Measurements from ENCODE around the gene ARFIP1. TPM values are rescaled to one million over a fixed set of nuclear protein-coding genes. Genes with fewer than 3 reads are reported as not detected.

Gene ARFIP1
- total RNA-seq, 4 donors from 2014 or later: 26.3 to 36.1 (median 30.6) TPM

DNA sequence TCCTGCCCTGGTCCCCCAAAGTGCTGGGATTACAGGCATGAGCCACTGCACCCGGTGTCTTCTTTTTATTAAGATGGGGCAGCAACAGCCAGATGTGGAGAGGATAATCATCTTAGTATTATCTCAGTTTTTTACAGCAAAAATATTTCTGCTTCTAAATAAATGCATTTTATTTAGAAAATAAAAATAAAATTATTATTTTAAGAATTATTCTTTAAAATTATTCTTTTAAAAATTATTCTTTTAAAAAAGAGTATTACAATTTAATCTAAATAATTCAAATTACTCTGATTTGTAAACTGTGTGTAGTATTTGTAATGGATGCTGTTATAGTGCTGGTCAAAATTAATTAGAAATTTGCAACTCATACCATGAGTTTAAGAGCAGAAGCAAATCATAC lies 67.6 kb downstream of the ARFIP1 start:
- intact Hi-C loops (cut with DNase I): loop anchor here (2.0 kb wide), 1 partner anchor 237 kb away; no protein-coding TSS in a partner anchor
- Histone ChIP-seq H3K4me3 (no peak overlapping the region), H3K27me3 (no peaks in the 10 kb centered on the region), H3K4me1 (peaks cover 8 to 15% (median 11%) of the 10 kb centered on the region in 4 donors), H3K27ac (replicated peaks in 1 of 4) (no peak overlapping the region), H3K36me3 (no peaks in the 10 kb centered on the region), H3K9me3 (peaks cover 0 to 3% (median 0%) of the 10 kb centered on the region in 4 donors)
- TF ChIP-seq, protein P1, sequence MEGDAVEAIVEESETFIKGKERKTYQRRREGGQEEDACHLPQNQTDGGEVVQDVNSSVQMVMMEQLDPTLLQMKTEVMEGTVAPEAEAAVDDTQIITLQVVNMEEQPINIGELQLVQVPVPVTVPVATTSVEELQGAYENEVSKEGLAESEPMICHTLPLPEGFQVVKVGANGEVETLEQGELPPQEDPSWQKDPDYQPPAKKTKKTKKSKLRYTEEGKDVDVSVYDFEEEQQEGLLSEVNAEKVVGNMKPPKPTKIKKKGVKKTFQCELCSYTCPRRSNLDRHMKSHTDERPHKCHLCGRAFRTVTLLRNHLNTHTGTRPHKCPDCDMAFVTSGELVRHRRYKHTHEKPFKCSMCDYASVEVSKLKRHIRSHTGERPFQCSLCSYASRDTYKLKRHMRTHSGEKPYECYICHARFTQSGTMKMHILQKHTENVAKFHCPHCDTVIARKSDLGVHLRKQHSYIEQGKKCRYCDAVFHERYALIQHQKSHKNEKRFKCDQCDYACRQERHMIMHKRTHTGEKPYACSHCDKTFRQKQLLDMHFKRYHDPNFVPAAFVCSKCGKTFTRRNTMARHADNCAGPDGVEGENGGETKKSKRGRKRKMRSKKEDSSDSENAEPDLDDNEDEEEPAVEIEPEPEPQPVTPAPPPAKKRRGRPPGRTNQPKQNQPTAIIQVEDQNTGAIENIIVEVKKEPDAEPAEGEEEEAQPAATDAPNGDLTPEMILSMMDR (IDR thresholded peaks at IDR 0.05): no peak
- TF ChIP-seq EP300 (IDR thresholded peaks at IDR 0.05): no peak
- whole genome bisulfite sequencing: 100% methylated on average over 1 of the region's 1 CpG
- no peak for DNase-seq (ENCODE audit: extremely low spot score)

DNA sequence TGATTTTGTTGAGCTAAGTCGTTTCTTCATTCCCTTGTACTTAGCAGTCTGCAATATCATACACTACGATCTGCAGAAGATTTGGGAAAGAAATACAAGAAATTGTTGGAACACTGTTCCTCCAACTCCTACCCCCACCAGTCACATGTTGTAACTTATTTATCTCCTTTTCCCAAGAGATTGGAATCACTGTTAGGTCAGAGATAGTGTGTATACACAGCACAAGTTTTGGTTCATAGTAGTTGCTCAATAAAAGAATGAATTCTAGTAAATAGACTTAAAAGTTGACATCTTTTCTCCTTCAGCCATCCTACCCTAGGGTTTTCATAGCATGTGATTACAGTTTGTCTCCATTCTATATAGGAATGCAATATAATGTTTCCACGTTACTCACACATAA lies 68.8 kb downstream of the ARFIP1 start:
- Histone ChIP-seq H3K9me3 (peaks cover 0 to 15% (median 7%) of the 10 kb centered on the region in 4 donors), H3K4me3 (no peak overlapping the region), H3K27ac (replicated peaks in 1 of 4) (no peak overlapping the region), H3K36me3 (no peaks in the 10 kb centered on the region), H3K4me1 (peaks cover 8 to 12% (median 11%) of the 10 kb centered on the region in 4 donors), H3K27me3 (no peaks in the 10 kb centered on the region)
- TF ChIP-seq, protein P1 (IDR thresholded peaks at IDR 0.05): no peak
- TF ChIP-seq EP300 (IDR thresholded peaks at IDR 0.05) (no peak), POLR2AphosphoS5 (IDR thresholded peaks at IDR 0.05) (no peak), POLR2A (IDR thresholded peaks at IDR 0.05; ENCODE audit: low read depth) (no peak)
- intact Hi-C loops (cut with DNase I): no loop called here
- 97% methylated on average over 3 of the region's 3 CpGs for WGBS
- no peak for DNase-seq (ENCODE audit: extremely low spot score)

DNA sequence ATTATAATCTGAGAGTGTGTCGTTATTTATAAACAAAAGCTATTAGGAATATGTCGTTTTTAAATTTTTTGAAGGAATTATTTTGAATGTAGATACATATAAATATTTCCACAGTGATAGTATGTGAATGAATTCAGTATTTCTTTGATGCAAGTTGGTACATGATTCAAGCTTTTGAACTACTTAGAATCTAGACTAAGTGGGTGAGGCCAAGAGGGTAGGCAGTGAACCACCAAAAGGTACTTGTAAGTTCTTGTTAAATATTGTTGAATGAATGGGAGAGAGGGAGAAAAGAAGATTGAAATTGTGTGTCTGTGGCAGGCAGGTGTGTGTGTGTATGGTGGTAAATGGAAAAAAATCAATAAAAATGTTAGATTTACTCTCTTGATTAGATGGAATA lies 69.6 kb downstream of the ARFIP1 start:
- no peak for DNase-seq (ENCODE audit: extremely low spot score)
- no peak for TF ChIP-seq POLR2AphosphoS5 (IDR thresholded peaks at IDR 0.05)
- TF ChIP-seq EP300 (IDR thresholded peaks at IDR 0.05): no peak
- TF ChIP-seq, protein P1 (IDR thresholded peaks at IDR 0.05): no peak
- no peak for TF ChIP-seq POLR2A (IDR thresholded peaks at IDR 0.05; ENCODE audit: low read depth)

DNA sequence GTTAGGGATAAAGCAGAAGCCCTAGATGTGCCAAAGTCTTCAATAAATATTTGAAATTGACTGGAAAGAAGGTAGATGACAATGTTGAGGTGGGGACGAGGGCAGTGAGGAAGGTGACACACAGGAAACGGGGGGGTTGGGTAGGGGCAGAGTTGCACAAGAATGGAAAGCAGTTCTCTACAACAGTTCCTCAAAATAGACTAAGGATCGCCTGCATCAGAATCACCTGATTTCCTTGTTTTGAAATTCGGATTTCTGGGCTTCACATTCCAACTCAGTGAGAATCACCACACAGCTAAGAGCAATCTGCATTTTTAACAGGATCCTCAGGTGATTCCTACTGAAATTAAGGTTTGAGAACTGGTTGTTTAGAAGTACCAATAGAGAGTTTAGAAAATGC lies 70.6 kb downstream of the ARFIP1 start:
- 43% methylated on average over 4 of the region's 4 CpGs for WGBS
- TF ChIP-seq EP300 (IDR thresholded peaks at IDR 0.05): no peak
- H3K27me3 ChIP-seq: no peaks in the 10 kb centered on the region
- H3K4me3 ChIP-seq: no peak overlapping the region
- H3K27ac ChIP-seq (replicated peaks in 1 of 4): no peak overlapping the region
- H3K4me1 ChIP-seq: peaks cover 8 to 12% (median 10%) of the 10 kb centered on the region in 4 donors
- no peaks in the 10 kb centered on the region for H3K36me3 ChIP-seq
- no peak for DNase-seq (ENCODE audit: extremely low spot score)
- intact Hi-C loops (cut with DNase I): no loop called here
- peaks cover 0 to 21% (median 9%) of the 10 kb centered on the region in 4 donors for H3K9me3 ChIP-seq

More for the DNA sequence above, 69.6 kb downstream of the ARFIP1 start:
- no peak overlapping the region for H3K27ac ChIP-seq (replicated peaks in 1 of 4)
- intact Hi-C loops (cut with DNase I): no loop called here
- WGBS: 97% methylated on average over 2 of the region's 2 CpGs
- H3K36me3 ChIP-seq: no peaks in the 10 kb centered on the region
- H3K4me1 ChIP-seq: peaks cover 8 to 12% (median 10%) of the 10 kb centered on the region in 4 donors
- H3K27me3 ChIP-seq: no peaks in the 10 kb centered on the region
- peaks cover 0 to 21% (median 9%) of the 10 kb centered on the region in 4 donors for H3K9me3 ChIP-seq
- no peak overlapping the region for H3K4me3 ChIP-seq

DNA sequence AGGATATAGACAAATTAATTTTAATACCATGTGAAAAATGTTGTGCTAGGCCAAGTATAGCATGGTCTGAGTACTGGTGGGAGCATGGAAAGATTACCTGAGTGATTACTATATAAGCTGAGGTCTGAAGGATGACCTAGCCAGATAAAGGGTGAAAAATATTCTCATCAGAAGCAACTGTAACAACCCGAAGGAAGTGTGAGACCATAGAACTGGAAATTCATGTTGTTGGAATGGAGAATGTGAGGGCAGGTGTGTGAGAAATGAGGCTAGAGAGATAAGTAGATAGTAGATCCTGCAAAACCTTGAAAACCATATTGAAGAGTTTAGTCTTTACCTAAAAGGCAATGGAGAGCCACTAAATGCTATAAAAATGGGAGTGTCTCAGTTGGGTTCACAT lies 71.5 kb downstream of the ARFIP1 start:
- Histone ChIP-seq H3K4me3 (no peak overlapping the region), H3K4me1 (peaks cover 8 to 13% (median 11%) of the 10 kb centered on the region in 4 donors), H3K27ac (replicated peaks in 1 of 4) (no peak overlapping the region), H3K36me3 (no peaks in the 10 kb centered on the region), H3K9me3 (peaks cover 0 to 21% (median 9%) of the 10 kb centered on the region in 4 donors), H3K27me3 (no peaks in the 10 kb centered on the region)
- no peak for DNase-seq (ENCODE audit: extremely low spot score)
- no peak for TF ChIP-seq EP300 (IDR thresholded peaks at IDR 0.05)
- TF ChIP-seq, protein P1 (IDR thresholded peaks at IDR 0.05): no peak
- no peak for TF ChIP-seq POLR2A (IDR thresholded peaks at IDR 0.05; ENCODE audit: low read depth)
- TF ChIP-seq POLR2AphosphoS5 (IDR thresholded peaks at IDR 0.05): no peak
- WGBS: 93% methylated on average over 1 of the region's 1 CpG
- intact Hi-C loops (cut with DNase I): no loop called here
